H9 (cell line): ENCODE measurements around the gene CD209. TPM values are rescaled to one million over a fixed set of nuclear protein-coding genes. Genes with fewer than 3 reads are reported as not detected.

Source experiments
- DNase-seq: peaks from one replicate; pipeline ENCODE4 v3.0.0-alpha.2; 2017
- H2AFZ ChIP-seq: one replicate; pipeline ENCODE4 v1.6.1; 2013; ENCODE audit warnings: mild to moderate bottlenecking, low read length, control low read depth, moderate library complexity
- H2AK5ac ChIP-seq: 2 replicates; pipeline ENCODE4 v1.6.1; 2013; ENCODE audit warnings: low read length, control low read depth, mixed read lengths; ENCODE audit not compliant: insufficient read length
- H2BK120ac ChIP-seq: one replicate; pipeline ENCODE4 v1.6.1; 2013; ENCODE audit warnings: low read depth, mild to moderate bottlenecking, low read length, control low read depth, inconsistent platforms; ENCODE audit not compliant: poor library complexity, severe bottlenecking
- H2BK12ac ChIP-seq: 2 replicates; pipeline ENCODE4 v1.6.1; 2013; ENCODE audit warnings: low read length, control low read depth, mixed read lengths, low read depth; ENCODE audit not compliant: insufficient read length
- H2BK15ac ChIP-seq: 2 replicates; pipeline ENCODE4 v1.6.1; 2013; ENCODE audit warnings: low read depth, low read length, control low read depth
- H2BK20ac ChIP-seq: one replicate; pipeline ENCODE4 v1.6.1; 2013; ENCODE audit warnings: low read depth, mild to moderate bottlenecking, low read length, control low read depth, inconsistent platforms; ENCODE audit not compliant: poor library complexity, severe bottlenecking
- H2BK5ac ChIP-seq: 2 replicates; pipeline ENCODE4 v1.6.1; 2013; ENCODE audit warnings: low read length, control low read depth, mixed read lengths; ENCODE audit not compliant: insufficient read length
- H3K14ac ChIP-seq: 2 replicates; pipeline ENCODE4 v1.6.1; 2013; ENCODE audit warnings: low read length, control low read depth; ENCODE audit not compliant: insufficient read depth
- H3K18ac ChIP-seq: 2 replicates; pipeline ENCODE4 v1.6.1; 2013; ENCODE audit warnings: low read depth, mild to moderate bottlenecking, mixed read lengths, low read length, control low read depth; ENCODE audit not compliant: insufficient read length
- H3K23ac ChIP-seq: 2 replicates; pipeline ENCODE4 v1.6.1; 2013; ENCODE audit warnings: low read length, control low read depth, mixed read lengths, low read depth; ENCODE audit not compliant: insufficient read length
- H3K23me2 ChIP-seq: 2 replicates; pipeline ENCODE4 v1.6.1; 2013; ENCODE audit warnings: low read depth, mild to moderate bottlenecking, mixed read lengths, low read length, control low read depth; ENCODE audit not compliant: insufficient read length, poor library complexity, severe bottlenecking
- H3K27ac ChIP-seq: 2 replicates; pipeline ENCODE4 v1.5.1; 2013; ENCODE audit warnings: low read length, control low read depth, mixed read lengths, low read depth; ENCODE audit not compliant: insufficient read length
- H3K27me3 ChIP-seq: 2 replicates; pipeline ENCODE4 v1.6.1; 2013; ENCODE audit warnings: low read length, control low read depth, inconsistent platforms; ENCODE audit not compliant: insufficient read depth
- H3K4ac ChIP-seq: 2 replicates; pipeline ENCODE4 v1.6.1; 2013; ENCODE audit warnings: low read depth, mild to moderate bottlenecking, control low read depth, inconsistent platforms, low read length, moderate library complexity
- H3K4me1 ChIP-seq: 2 replicates; pipeline ENCODE4 v1.6.1; 2013; ENCODE audit warnings: low read length, control low read depth, inconsistent platforms; ENCODE audit not compliant: insufficient read depth
- H3K4me2 ChIP-seq: 2 replicates; pipeline ENCODE4 v1.6.1; 2013; ENCODE audit warnings: low read length, control low read depth, mixed read lengths; ENCODE audit not compliant: insufficient read length, insufficient read depth
- H3K56ac ChIP-seq: 2 replicates; pipeline ENCODE4 v1.6.1; 2013; ENCODE audit warnings: low read depth, mild to moderate bottlenecking, mixed read lengths, low read length, control low read depth; ENCODE audit not compliant: insufficient read length
- H3K79me1 ChIP-seq: 2 replicates; pipeline ENCODE4 v1.6.1; 2013; ENCODE audit warnings: low read depth, mild to moderate bottlenecking, moderate library complexity, low read length, control low read depth, inconsistent platforms; ENCODE audit not compliant: insufficient read depth, poor library complexity, severe bottlenecking
- H3K79me2 ChIP-seq: 2 replicates; pipeline ENCODE4 v1.6.1; 2013; ENCODE audit warnings: low read length, control low read depth, inconsistent platforms; ENCODE audit not compliant: insufficient read depth
- H3K9ac ChIP-seq: 2 replicates; pipeline ENCODE4 v1.6.1; 2013; ENCODE audit warnings: low read length, control low read depth, mixed read lengths; ENCODE audit not compliant: insufficient read length; ENCODE audit errors: extremely low read depth
- H3K9me3 ChIP-seq: one replicate; pipeline ENCODE4 v1.6.1; 2013; ENCODE audit warnings: low read depth, low read length, inconsistent platforms; ENCODE audit not compliant: control insufficient read depth
- H3T11ph ChIP-seq: one replicate; pipeline ENCODE4 v1.6.1; 2013; ENCODE audit warnings: mild to moderate bottlenecking, low read length, control low read depth, inconsistent platforms
- H4K20me1 ChIP-seq: one replicate; pipeline ENCODE4 v1.6.1; 2013; ENCODE audit not compliant: control insufficient read depth, insufficient read length, insufficient read depth
- H4K5ac ChIP-seq: 2 replicates; pipeline ENCODE4 v1.6.1; 2013; ENCODE audit warnings: low read depth, mild to moderate bottlenecking, mixed read lengths, low read length, control low read depth; ENCODE audit not compliant: insufficient read length
- H4K8ac ChIP-seq: replicated peaks from 2 replicates; pipeline ENCODE4 v1.6.1; 2013; ENCODE audit warnings: low read length, control low read depth, mixed read lengths, low read depth; ENCODE audit not compliant: insufficient read length
- H4K91ac ChIP-seq: 2 replicates; pipeline ENCODE4 v1.6.1; 2013; ENCODE audit warnings: low read depth, mild to moderate bottlenecking, moderate library complexity, mixed read lengths, low read length, control low read depth; ENCODE audit not compliant: insufficient read length
- H3K27ac Mint-ChIP-seq, 3 experiments: 2 replicates in 2 of 3; 3 replicates in 1 of 3; pipeline ENCODE4 v1.8.0; 2020 to 2021; ENCODE audit warnings: mixed read lengths in 3 of 3, mild to moderate bottlenecking in 1 of 3, moderate library complexity in 1 of 3
- H3K27me3 Mint-ChIP-seq: 2 replicates; pipeline ENCODE4 v1.8.0; 2021; ENCODE audit warnings: low read depth, mild to moderate bottlenecking, moderate library complexity, mixed read lengths
- H3K36me3 Mint-ChIP-seq, 3 experiments: 2 replicates in 2 of 3; 3 replicates in 1 of 3; pipeline ENCODE4 v1.8.0; 2020 to 2021; ENCODE audit warnings: low read depth in 3 of 3, mixed read lengths in 3 of 3; ENCODE audit not compliant: insufficient read depth in 1 of 3
- H3K4me1 Mint-ChIP-seq, 2 experiments: 2 replicates each; pipeline ENCODE4 v1.8.0; 2020; ENCODE audit warnings: mixed read lengths in 2 of 2
- H3K4me3 Mint-ChIP-seq, 2 experiments: 2 replicates in 1 of 2; 3 replicates in 1 of 2; pipeline ENCODE4 v1.8.0; 2020 to 2021; ENCODE audit warnings: mild to moderate bottlenecking in 2 of 2, mixed read lengths in 2 of 2, moderate library complexity in 1 of 2
- H3K9me3 Mint-ChIP-seq, 2 experiments: 2 replicates in 1 of 2; 3 replicates in 1 of 2; pipeline ENCODE4 v1.8.0; 2020; ENCODE audit warnings: mild to moderate bottlenecking in 2 of 2, mixed read lengths in 2 of 2, moderate library complexity in 1 of 2
- WGBS: extraction: QIAGEN DNeasy Blood & Tissue Kit; methylation state at CpG from one replicate; pipeline ENCODE4 v1.1.7; 2013; ENCODE audit warnings: missing lambda C conversion rate, low lambda C conversion rate, mixed read lengths; ENCODE audit not compliant: insufficient read length; ENCODE audit errors: extremely low coverage; 5-methylcytosine and 5-hydroxymethylcytosine counted together
- total RNA-seq: library from RNA; stranded (reverse); gene quantifications from 2 replicates; pipeline ENCODE4 v1.2.1, GENCODE V29; 2021
- TF ChIP-seq, protein P1 (sequence below): fragments of 200-600 bp; sonication (generic); conservative IDR thresholded peaks from 3 replicates; pipeline ENCODE4 v1.8.0; 2021; ENCODE audit warnings: antibody characterized with exemption, mild to moderate bottlenecking

Gene CD209
- total RNA-seq, 1 experiment from 2014 or later, result not detected

DNA sequence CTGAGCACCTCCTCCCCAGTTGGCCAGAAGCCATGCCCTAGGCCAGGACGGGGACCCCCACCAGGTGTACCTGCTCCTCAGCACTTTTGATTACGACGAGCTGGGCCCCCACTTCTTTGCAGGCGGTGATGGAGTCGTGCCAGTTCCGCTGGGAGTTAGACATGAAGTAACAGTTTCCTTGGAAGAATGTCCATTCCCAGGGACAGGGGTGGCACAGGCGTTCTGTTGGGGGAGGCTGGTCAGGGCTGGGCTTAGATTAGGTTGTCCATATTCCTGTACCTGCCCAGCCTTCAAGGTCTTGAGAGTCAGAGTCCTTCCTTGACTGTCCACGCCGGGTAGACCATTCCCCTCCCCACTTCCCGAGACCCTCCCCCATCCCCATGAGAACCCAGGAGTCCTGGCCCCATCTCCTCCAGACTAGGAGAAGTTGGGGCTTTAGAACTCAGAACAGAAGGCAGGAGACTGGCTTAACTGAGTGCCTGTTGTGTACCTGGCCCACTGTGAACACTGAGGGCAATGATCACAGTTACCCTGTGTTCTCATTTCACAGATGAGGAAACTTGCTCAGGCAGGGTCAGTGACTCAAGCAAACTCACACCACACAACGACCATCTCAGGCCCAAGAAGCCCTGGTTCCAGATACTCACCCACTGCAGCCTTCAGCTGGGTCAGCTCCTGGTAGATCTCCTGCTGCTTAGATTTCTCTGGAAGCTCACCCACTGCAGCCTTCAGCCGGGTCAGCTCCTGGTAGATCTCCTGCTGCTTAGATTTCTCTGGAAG, 2.3 kb downstream of the CD209 start:
- Histone ChIP-seq H3K27me3 (no peaks in the 10 kb centered on the region), H2BK5ac (no peak overlapping the region), H2BK12ac (no peak overlapping the region), H4K20me1 (no peaks in the 10 kb centered on the region), H3K27ac (no peak overlapping the region), H3K4ac (no peak overlapping the region), H2BK20ac (no peak overlapping the region), H2AK5ac (no peak overlapping the region), H3K79me2 (no peaks in the 10 kb centered on the region), H4K5ac (no peak overlapping the region), H3K23ac (no peak overlapping the region), H3K9me3 (no peaks in the 10 kb centered on the region), H3K79me1 (no peaks in the 10 kb centered on the region), H3K18ac (no peak overlapping the region), H2AFZ (no peak overlapping the region), H2BK120ac (no peak overlapping the region), H3K14ac (no peak overlapping the region), H3K4me2 (no peak overlapping the region), H2BK15ac (no peak overlapping the region), H3K9ac (no peak overlapping the region), H3K23me2 (no peaks in the 10 kb centered on the region), H3T11ph (no peak overlapping the region), H4K8ac (no peak overlapping the region), H3K56ac (no peak overlapping the region), H3K4me1 (peaks cover 9% of the 10 kb centered on the region; the same call in 1 of the 2 replicates), H4K91ac (no peak overlapping the region)
- Mint-ChIP-seq H3K27me3 (peaks cover 37% of the 10 kb centered on the region), H3K9me3 (peaks cover 2 to 5% of the 10 kb centered on the region in 2 experiments; a peak in 4 of 5 replicates), H3K4me3 (no peak overlapping the region), H3K36me3 (peaks cover 0 to 4% (median 0%) of the 10 kb centered on the region in 3 experiments; a peak in 4 of 7 replicates), H3K27ac (no peak overlapping the region; a peak in 1 of 7 replicates), H3K4me1 (peaks cover 20 to 25% of the 10 kb centered on the region in 2 experiments)
- no CpG with 5 or more reads among the region's 12 CpGs for WGBS
- no peak for DNase-seq
- TF ChIP-seq, protein P1, sequence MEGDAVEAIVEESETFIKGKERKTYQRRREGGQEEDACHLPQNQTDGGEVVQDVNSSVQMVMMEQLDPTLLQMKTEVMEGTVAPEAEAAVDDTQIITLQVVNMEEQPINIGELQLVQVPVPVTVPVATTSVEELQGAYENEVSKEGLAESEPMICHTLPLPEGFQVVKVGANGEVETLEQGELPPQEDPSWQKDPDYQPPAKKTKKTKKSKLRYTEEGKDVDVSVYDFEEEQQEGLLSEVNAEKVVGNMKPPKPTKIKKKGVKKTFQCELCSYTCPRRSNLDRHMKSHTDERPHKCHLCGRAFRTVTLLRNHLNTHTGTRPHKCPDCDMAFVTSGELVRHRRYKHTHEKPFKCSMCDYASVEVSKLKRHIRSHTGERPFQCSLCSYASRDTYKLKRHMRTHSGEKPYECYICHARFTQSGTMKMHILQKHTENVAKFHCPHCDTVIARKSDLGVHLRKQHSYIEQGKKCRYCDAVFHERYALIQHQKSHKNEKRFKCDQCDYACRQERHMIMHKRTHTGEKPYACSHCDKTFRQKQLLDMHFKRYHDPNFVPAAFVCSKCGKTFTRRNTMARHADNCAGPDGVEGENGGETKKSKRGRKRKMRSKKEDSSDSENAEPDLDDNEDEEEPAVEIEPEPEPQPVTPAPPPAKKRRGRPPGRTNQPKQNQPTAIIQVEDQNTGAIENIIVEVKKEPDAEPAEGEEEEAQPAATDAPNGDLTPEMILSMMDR, result no peak
